ENCODE results near the gene ZNF585A.

DNA sequence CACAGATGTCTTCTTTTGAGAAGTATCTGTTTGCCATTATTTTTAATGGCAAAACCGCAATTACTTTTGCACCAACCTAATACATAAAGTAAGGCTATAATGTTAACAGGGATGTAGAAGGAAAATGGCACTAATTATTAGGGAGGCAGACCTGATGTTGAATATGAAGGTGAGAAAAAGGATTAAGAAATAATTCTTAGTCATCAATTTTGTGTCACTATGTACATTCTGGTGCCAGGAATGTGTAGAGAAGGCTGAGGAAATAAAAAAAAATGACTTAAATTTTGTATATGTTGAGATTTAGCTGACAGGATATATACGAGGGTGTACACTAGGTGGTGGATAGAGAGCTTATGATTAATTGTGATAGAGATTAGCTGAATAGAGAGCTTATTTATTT is 25.3 kb upstream of the ZNF585A start:
- TF ChIP-seq, protein P1, sequence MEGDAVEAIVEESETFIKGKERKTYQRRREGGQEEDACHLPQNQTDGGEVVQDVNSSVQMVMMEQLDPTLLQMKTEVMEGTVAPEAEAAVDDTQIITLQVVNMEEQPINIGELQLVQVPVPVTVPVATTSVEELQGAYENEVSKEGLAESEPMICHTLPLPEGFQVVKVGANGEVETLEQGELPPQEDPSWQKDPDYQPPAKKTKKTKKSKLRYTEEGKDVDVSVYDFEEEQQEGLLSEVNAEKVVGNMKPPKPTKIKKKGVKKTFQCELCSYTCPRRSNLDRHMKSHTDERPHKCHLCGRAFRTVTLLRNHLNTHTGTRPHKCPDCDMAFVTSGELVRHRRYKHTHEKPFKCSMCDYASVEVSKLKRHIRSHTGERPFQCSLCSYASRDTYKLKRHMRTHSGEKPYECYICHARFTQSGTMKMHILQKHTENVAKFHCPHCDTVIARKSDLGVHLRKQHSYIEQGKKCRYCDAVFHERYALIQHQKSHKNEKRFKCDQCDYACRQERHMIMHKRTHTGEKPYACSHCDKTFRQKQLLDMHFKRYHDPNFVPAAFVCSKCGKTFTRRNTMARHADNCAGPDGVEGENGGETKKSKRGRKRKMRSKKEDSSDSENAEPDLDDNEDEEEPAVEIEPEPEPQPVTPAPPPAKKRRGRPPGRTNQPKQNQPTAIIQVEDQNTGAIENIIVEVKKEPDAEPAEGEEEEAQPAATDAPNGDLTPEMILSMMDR (IDR thresholded peaks at IDR 0.05) = no peak
- TF ChIP-seq POLR2A (IDR thresholded peaks at IDR 0.05) = no peak

Measured in testis (tissue), 2 donors.